Measurements from ENCODE around the gene MAML2. TPM values are rescaled to one million over a fixed set of nuclear protein-coding genes. Genes with fewer than 3 reads are reported as not detected.

MAML2 gene
- total RNA-seq, 1 experiment from 2014 or later: 2.7 TPM

DNA sequence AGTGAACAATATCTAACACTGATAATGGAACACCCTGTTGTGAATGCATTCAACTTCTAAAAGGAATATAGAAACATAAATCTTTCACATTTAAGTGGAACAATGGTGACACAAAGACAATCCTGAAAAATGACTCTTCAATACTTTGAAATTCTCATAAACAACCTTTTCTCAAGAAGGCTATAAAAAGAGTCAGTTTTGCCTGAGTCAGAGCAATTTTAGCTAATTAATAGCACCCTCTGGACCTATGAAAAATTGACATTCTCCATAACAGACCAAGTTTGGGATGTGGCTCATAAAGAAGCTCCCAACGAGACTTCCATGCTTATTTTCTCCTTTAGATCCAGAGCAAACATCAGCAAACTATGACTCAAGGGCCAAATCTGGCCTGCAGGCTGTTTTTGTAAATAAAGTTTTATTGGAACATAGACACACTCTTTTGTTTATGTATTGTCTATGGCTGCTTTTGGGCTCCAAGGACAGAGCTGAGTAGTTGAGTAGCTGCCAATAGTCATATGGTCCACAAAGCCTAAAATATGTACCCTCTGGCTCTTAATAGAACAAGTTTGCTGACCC lies 108.0 kb downstream of the MAML2 start:
- Histone ChIP-seq H4K5ac (ENCODE audit: insufficient read length, low read depth, low read length) (no peak overlapping the region), H3T11ph (ENCODE audit: low read length) (no peak overlapping the region), H3K56ac (ENCODE audit: insufficient read length, low read depth, low read length) (no peak overlapping the region), H3K4ac (ENCODE audit: low read depth, low read length) (no peak overlapping the region), H2AK5ac (ENCODE audit: insufficient read length, low read length) (no peak overlapping the region), H4K91ac (ENCODE audit: insufficient read length, low read depth, low read length) (no peak overlapping the region), H3K14ac (ENCODE audit: insufficient read depth, low read length) (no peak overlapping the region), H3K27ac (ENCODE audit: insufficient read length, low read depth, low read length) (no peak overlapping the region), H3K18ac (ENCODE audit: insufficient read length, low read depth, low read length) (no peak overlapping the region), H4K20me1 (ENCODE audit: control insufficient read depth, insufficient read depth, insufficient read length) (no peaks in the 10 kb centered on the region), H3K23me2 (ENCODE audit: insufficient read length, low read depth, low read length, poor library complexity, severe bottlenecking) (no peaks in the 10 kb centered on the region), H2BK15ac (ENCODE audit: low read depth, low read length) (no peak overlapping the region), H2BK12ac (ENCODE audit: insufficient read length, low read depth, low read length) (no peak overlapping the region), H2AFZ (ENCODE audit: low read length) (no peak overlapping the region), H2BK5ac (ENCODE audit: insufficient read length, low read length) (no peak overlapping the region), H3K23ac (ENCODE audit: insufficient read length, low read depth, low read length) (no peak overlapping the region), H3K9me3 (ENCODE audit: control insufficient read depth, low read depth, low read length) (no peaks in the 10 kb centered on the region), H4K8ac (replicated peaks; ENCODE audit: insufficient read length, low read depth, low read length) (no peak overlapping the region), H3K4me1 (ENCODE audit: insufficient read depth, low read length) (peaks cover 6% of the 10 kb centered on the region; the same call in 1 of the 2 replicates), H3K79me1 (ENCODE audit: insufficient read depth, low read depth, low read length, poor library complexity, severe bottlenecking) (no peaks in the 10 kb centered on the region), H3K79me2 (ENCODE audit: insufficient read depth, low read length) (no peaks in the 10 kb centered on the region), H2BK20ac (ENCODE audit: low read depth, low read length, poor library complexity, severe bottlenecking) (no peak overlapping the region), H2BK120ac (ENCODE audit: low read depth, low read length, poor library complexity, severe bottlenecking) (no peak overlapping the region), H3K4me2 (ENCODE audit: insufficient read depth, insufficient read length, low read length) (no peak overlapping the region), H3K27me3 (ENCODE audit: insufficient read depth, low read length) (no peaks in the 10 kb centered on the region), H3K9ac (ENCODE audit: extremely low read depth, insufficient read length, low read length) (no peak overlapping the region)
- no peaks in the 10 kb centered on the region; a peak in 1 of 7 replicates for H3K36me3 Mint-ChIP-seq (ENCODE audit: insufficient read depth in 1 of 3, low read depth in 3 of 3)
- H3K27ac Mint-ChIP-seq: no peak overlapping the region
- no CpG with 5 or more reads among the region's 1 CpG for WGBS (ENCODE audit: extremely low coverage, insufficient read length, low lambda C conversion rate)
- no peaks in the 10 kb centered on the region for H3K27me3 Mint-ChIP-seq (ENCODE audit: low read depth)
- H3K9me3 Mint-ChIP-seq: no peaks in the 10 kb centered on the region
- no peak overlapping the region for H3K4me3 Mint-ChIP-seq
- TF ChIP-seq, protein P1, sequence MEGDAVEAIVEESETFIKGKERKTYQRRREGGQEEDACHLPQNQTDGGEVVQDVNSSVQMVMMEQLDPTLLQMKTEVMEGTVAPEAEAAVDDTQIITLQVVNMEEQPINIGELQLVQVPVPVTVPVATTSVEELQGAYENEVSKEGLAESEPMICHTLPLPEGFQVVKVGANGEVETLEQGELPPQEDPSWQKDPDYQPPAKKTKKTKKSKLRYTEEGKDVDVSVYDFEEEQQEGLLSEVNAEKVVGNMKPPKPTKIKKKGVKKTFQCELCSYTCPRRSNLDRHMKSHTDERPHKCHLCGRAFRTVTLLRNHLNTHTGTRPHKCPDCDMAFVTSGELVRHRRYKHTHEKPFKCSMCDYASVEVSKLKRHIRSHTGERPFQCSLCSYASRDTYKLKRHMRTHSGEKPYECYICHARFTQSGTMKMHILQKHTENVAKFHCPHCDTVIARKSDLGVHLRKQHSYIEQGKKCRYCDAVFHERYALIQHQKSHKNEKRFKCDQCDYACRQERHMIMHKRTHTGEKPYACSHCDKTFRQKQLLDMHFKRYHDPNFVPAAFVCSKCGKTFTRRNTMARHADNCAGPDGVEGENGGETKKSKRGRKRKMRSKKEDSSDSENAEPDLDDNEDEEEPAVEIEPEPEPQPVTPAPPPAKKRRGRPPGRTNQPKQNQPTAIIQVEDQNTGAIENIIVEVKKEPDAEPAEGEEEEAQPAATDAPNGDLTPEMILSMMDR (conservative IDR thresholded peaks at IDR 0.05): no peak
- H3K4me1 Mint-ChIP-seq: peaks cover 0 to 5% of the 10 kb centered on the region in 2 experiments; a peak in 3 of 4 replicates
- no peak for DNase-seq
